Measurements from ENCODE around the gene RAB1B.
A peak's percentile ranks its signal among the peaks of the same experiment; 100 is the strongest.
"Not testable (repeated sequence)": the region's sequence is repeated elsewhere in the genome, so short reads cannot be mapped to it uniquely, and the experiment has no call there.

Gene RAB1B

DNA sequence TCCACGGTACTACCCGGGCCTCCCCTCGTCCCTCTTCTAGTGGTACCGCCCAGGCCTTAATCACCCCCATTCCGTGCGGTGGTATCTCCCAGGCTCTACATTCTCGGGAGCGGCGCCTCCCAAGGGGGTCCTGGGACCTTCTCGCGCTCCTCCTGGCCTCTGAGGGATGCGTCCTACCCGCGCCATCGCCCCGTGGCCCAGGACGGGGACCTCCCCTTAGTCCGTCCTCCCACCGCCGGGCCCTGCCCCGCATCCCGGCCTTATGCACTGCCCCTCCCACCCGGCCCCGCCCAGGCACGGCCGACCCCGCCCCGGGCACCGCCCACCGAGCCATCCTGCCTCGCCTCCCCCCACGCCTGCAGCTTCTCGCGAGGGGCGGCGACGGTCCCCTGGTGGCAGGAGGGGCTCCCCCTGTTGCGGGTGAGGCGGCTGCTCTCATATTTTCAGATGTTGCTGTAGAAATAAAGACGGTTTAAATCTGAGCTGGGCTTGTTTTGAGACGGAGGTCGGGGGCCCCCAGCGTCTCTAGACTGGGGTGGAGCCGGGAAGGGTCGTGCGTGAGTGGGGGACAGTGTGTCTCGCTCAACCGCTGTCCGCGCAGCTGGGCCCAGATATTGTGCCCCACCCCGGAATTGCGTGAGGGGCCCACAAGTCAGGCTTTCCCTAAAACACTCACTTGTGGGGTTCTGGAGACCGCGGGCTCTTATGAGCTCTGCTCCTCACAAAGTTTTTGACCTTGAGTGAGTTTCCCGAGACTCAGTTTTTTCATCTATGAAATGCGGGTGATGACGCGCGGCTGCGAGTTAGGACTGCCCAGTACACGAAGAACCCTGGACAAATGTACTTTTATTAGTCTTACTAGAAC is 828 bp upstream of the RAB1B start:
- peak overlapping the region; percentile 93 for H3K4me3 ChIP-seq (ENCODE audit: low read length)
- no peaks in the 10 kb centered on the region for H3K9me3 ChIP-seq (ENCODE audit: control insufficient read depth, low read length)
- peak; percentile 95 for DNase-seq (ENCODE audit: low read depth)
- H3K27me3 ChIP-seq (replicated peaks; ENCODE audit: control insufficient read depth, insufficient read depth, low read length) = no peaks in the 10 kb centered on the region
- H3K9ac ChIP-seq (ENCODE audit: low read length) = peak overlapping the region; percentile 97
- peaks cover 42% of the 10 kb centered on the region for H3K36me3 ChIP-seq (ENCODE audit: control insufficient read depth, insufficient read depth, low read length, severe bottlenecking)
- peaks cover 20% of the 10 kb centered on the region for H3K4me1 ChIP-seq (ENCODE audit: control insufficient read depth, insufficient read depth, low read length)

DNA sequence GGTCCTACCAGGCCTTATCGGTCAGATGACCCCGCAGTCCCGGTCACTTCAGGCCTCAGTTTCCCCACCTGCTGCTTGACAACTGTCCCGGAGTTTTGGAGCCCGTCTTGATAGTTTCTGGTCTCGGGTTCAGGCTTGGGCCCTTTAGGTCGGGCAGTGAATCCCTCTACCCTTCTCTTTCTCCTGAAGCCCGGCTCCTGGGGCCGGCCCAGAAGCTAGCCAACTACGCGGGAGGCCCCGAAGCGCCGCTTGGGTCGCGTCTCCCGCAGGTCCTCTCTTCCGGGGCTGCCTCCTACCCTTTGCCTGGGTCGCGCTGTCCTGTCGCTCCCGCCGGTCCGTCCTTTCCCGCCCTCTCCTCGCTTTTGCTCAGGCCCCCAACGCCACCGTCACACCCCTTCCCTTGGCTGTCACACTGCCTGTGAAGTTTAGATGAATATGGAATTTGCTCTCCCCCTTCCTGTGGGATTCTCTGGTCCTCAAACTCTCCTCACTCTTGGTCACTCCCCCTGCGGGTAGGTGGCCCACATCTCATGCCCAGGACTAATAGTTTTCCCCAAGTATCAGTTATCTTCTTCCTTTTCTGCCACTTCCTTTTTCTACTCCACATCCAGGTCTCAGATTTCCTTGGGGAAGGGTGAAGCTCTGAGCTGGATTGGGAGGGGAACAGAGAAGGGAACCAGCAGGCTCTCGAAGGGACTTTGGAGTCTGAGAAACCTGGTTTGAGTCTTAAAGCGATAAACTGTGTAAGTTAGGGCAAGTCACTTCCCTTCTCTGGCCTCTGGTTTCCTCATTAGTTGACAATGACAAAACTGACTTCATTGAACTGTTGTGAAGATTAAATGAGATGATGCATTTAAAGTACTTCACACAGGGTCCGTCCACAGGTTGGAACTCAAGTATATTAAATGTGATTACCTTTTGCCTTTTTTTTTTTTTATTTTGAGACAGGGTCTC is 790 bp downstream of the RAB1B start:
- Histone ChIP-seq H3K27me3 (replicated peaks; ENCODE audit: control insufficient read depth, insufficient read depth, low read length) (no peaks in the 10 kb centered on the region), H3K9me3 (ENCODE audit: control insufficient read depth, low read length) (no peaks in the 10 kb centered on the region), H3K36me3 (ENCODE audit: control insufficient read depth, insufficient read depth, low read length, severe bottlenecking) (peaks cover 43% of the 10 kb centered on the region), H3K4me3 (ENCODE audit: low read length) (peak overlapping the region; percentile 93), H3K9ac (ENCODE audit: low read length) (peak overlapping the region; percentile 97), H3K4me1 (ENCODE audit: control insufficient read depth, insufficient read depth, low read length) (peaks cover 20% of the 10 kb centered on the region)
- DNase-seq (ENCODE audit: low read depth) = peak; percentile 68

DNA sequence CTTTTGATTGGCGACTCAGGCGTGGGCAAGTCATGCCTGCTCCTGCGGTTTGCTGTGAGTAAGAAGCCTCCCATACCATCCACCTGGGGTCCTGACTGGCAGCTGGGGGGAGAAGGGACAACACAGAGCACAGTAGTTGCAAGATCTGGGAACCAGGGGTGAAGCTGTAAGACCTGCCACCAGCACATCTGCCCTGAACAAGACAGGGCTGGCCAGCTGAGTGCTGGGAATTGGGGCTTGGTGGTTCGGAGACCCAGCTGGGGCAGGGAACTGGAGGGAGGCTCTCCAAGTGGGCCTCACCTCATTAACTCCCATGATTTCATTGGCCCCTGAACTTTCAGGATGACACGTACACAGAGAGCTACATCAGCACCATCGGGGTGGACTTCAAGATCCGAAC is 3.4 kb downstream of the RAB1B start:
- H3K9me3 ChIP-seq (ENCODE audit: control insufficient read depth, low read length) = no peaks in the 10 kb centered on the region
- peaks cover 15% of the 10 kb centered on the region for H3K4me1 ChIP-seq (ENCODE audit: control insufficient read depth, insufficient read depth, low read length)
- no peaks in the 10 kb centered on the region for H3K27me3 ChIP-seq (replicated peaks; ENCODE audit: control insufficient read depth, insufficient read depth, low read length)
- no peak overlapping the region for H3K9ac ChIP-seq (ENCODE audit: low read length)
- DNase-seq (ENCODE audit: low read depth) = no peak
- H3K36me3 ChIP-seq (ENCODE audit: control insufficient read depth, insufficient read depth, low read length, severe bottlenecking) = peaks cover 48% of the 10 kb centered on the region
- no peak overlapping the region for H3K4me3 ChIP-seq (ENCODE audit: low read length)

DNA sequence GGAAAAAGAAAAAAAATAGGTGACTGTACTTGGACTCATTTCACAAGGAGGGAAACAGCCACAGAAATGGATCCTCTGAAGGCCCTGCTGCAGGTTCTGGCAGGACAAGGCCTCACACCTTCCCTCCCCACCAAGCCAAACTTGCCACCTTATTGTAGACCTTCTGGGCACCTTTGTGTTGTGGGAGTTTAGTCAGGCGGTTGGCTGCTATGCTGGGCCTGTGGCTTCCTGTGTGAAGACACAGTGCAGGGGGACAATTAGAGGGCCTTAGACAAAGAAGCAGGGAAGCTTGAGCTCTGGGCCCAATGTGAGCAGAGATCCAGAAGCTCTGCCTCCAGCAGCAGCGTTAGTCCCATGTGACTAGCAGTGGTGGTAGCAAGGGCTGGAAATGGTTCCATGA is 4.2 kb downstream of the RAB1B start:
- peaks cover 12% of the 10 kb centered on the region for H3K4me1 ChIP-seq (ENCODE audit: control insufficient read depth, insufficient read depth, low read length)
- peaks cover 48% of the 10 kb centered on the region for H3K36me3 ChIP-seq (ENCODE audit: control insufficient read depth, insufficient read depth, low read length, severe bottlenecking)
- DNase-seq (ENCODE audit: low read depth) = no peak
- no peak overlapping the region for H3K4me3 ChIP-seq (ENCODE audit: low read length)
- H3K9me3 ChIP-seq (ENCODE audit: control insufficient read depth, low read length) = no peaks in the 10 kb centered on the region
- H3K27me3 ChIP-seq (replicated peaks; ENCODE audit: control insufficient read depth, insufficient read depth, low read length) = no peaks in the 10 kb centered on the region
- no peak overlapping the region for H3K9ac ChIP-seq (ENCODE audit: low read length)

DNA sequence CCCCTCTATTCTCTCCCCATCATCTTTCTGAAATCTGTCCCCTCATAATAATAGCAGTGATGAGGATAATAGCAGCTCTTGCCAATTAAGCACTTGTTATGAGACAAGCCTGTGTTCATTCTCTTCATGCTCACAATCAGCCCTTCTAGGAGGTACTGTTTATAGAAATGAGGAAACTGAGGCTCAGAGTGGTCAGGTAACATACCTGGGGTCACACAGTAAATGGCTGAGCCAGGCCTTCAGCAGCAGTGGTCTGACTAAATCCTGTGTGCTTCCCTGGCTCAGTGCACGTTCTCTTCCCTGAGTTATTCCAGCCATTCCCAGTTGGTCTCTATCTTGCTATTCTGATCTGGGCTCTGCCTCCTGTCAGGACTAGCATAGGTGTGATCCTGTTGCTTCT is 5.8 kb downstream of the RAB1B start:
- Histone ChIP-seq H3K9ac (ENCODE audit: low read length) (no peak overlapping the region), H3K4me3 (ENCODE audit: low read length) (no peak overlapping the region), H3K9me3 (ENCODE audit: control insufficient read depth, low read length) (no peaks in the 10 kb centered on the region), H3K36me3 (ENCODE audit: control insufficient read depth, insufficient read depth, low read length, severe bottlenecking) (peaks cover 48% of the 10 kb centered on the region), H3K27me3 (replicated peaks; ENCODE audit: control insufficient read depth, insufficient read depth, low read length) (no peaks in the 10 kb centered on the region), H3K4me1 (ENCODE audit: control insufficient read depth, insufficient read depth, low read length) (peaks cover 10% of the 10 kb centered on the region)
- no peak for DNase-seq (ENCODE audit: low read depth)

DNA sequence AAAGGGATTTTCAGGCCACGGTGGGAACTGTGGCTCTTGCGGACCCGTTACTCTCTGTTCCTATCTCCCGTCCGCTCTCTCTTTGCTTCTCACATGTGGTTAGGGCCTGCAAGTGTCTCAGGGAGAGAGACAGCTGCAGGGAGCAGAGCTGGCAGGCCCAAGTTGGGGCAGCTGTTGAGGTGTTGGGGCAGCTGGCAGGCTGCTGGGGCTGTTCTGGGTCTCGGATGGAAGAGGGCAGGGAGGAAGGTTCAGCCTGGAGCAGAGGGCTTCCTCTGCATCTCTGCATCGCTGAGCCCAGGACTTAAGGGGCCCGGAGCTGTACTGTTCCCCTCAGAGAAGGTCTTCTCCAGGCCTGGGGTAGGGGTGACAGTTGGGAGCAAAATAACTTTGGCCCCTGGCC is 7.0 kb downstream of the RAB1B start:
- no peak overlapping the region for H3K9ac ChIP-seq (ENCODE audit: low read length)
- H3K27me3 ChIP-seq (replicated peaks; ENCODE audit: control insufficient read depth, insufficient read depth, low read length) = no peaks in the 10 kb centered on the region
- no peaks in the 10 kb centered on the region for H3K9me3 ChIP-seq (ENCODE audit: control insufficient read depth, low read length)
- H3K4me1 ChIP-seq (ENCODE audit: control insufficient read depth, insufficient read depth, low read length) = peaks cover 4% of the 10 kb centered on the region
- DNase-seq (ENCODE audit: low read depth) = no peak
- peaks cover 48% of the 10 kb centered on the region for H3K36me3 ChIP-seq (ENCODE audit: control insufficient read depth, insufficient read depth, low read length, severe bottlenecking)
- H3K4me3 ChIP-seq (ENCODE audit: low read length) = no peak overlapping the region

- H3K36me3 ChIP-seq (ENCODE audit: control insufficient read depth, insufficient read depth, low read length, severe bottlenecking) = peaks cover 48% of the 10 kb centered on the region
- no peak for DNase-seq (ENCODE audit: low read depth)
Observed at GRCh38 chr11:66275984-66276612, 7.7 kb downstream of the RAB1B start.

GRCh38 chr11:66276619-66277018 is 8.2 kb downstream of the RAB1B start:
- not testable (repeated sequence) for H3K4me1 ChIP-seq (ENCODE audit: control insufficient read depth, insufficient read depth, low read length); H3K27me3 ChIP-seq (replicated peaks; ENCODE audit: control insufficient read depth, insufficient read depth, low read length); H3K4me3 ChIP-seq (ENCODE audit: low read length); DNase-seq (ENCODE audit: low read depth); H3K9ac ChIP-seq (ENCODE audit: low read length); H3K9me3 ChIP-seq (ENCODE audit: control insufficient read depth, low read length)
- H3K36me3 ChIP-seq (ENCODE audit: control insufficient read depth, insufficient read depth, low read length, severe bottlenecking) = peaks cover 47% of the 10 kb centered on the region

More at GRCh38 chr11:66275984-66276612, 7.7 kb downstream of the RAB1B start:
- Histone ChIP-seq H3K9ac (ENCODE audit: low read length) (no peak overlapping the region), H3K9me3 (ENCODE audit: control insufficient read depth, low read length) (no peaks in the 10 kb centered on the region), H3K4me3 (ENCODE audit: low read length) (no peak overlapping the region), H3K4me1 (ENCODE audit: control insufficient read depth, insufficient read depth, low read length) (peaks cover 4% of the 10 kb centered on the region), H3K27me3 (replicated peaks; ENCODE audit: control insufficient read depth, insufficient read depth, low read length) (no peaks in the 10 kb centered on the region)

- H3K4me3 ChIP-seq (ENCODE audit: low read length) = not testable (repeated sequence)
Observed at GRCh38 chr11:66277064-66277463, 8.6 kb downstream of the RAB1B start.

DNA sequence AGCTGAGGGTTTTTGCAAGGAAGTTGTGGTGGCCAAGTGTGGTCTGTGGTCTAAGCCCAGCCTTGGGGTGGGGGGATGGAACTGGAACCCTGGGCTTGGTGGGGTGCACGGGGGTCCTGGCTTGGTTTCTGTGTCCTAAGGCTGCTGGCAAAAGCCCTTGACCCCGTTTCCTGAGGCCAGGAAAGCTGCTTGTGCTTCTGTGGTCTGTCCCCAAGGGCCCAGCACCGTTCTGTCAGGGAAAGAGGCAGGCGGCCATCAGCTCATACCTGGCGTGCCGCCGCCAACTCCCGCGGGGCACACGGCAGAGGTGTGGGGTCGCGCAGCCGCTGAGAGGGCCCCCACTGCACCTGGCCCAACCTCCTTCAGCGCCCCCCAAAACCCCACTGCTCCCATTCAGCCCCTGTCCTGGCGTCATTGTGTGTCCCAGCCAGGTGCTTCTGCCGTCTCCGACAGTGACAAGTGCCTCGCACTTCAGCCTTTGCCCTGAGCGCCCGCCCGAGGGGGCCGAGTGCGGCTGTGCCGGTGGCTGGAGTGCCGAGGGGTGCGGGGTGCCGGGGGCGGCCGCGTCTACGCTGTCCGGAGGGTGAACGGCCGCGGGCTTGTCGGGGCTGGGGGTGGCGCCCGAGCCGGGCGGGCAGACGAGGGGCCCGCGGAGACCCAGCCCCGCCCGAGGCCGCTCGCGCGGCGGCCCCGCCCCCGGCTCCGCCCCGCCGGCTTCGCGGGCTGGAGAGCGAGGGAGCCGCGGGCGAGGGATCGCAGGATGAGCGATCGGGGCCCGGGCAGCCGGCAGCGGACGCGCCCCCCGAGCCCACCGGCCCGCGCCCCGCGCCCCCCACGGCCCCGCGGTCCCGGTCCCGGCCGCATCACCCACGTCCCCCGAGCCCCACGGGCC is 9.3 kb downstream of the RAB1B start, which contains the start of gene CNIH2:
Gene CNIH2 (plus strand): TSS at position 705 of the 892 bp plus-strand sequence. CDS start 282 bp downstream, outside the sequence.
- Histone ChIP-seq H3K9ac (ENCODE audit: low read length) (no peak within 1 kb of the TSS), H3K36me3 (ENCODE audit: control insufficient read depth, insufficient read depth, low read length, severe bottlenecking) (peaks cover 36% of the 10 kb centered on the region), H3K27me3 (replicated peaks; ENCODE audit: control insufficient read depth, insufficient read depth, low read length) (no peaks in the 10 kb centered on the region), H3K4me1 (ENCODE audit: control insufficient read depth, insufficient read depth, low read length) (peaks cover 4% of the 10 kb centered on the region), H3K9me3 (ENCODE audit: control insufficient read depth, low read length) (no peaks in the 10 kb centered on the region), H3K4me3 (ENCODE audit: low read length) (peak within 1 kb of the TSS; percentile 47)
- peak; percentile 68 for DNase-seq (ENCODE audit: low read depth)

More at GRCh38 chr11:66277064-66277463, 8.6 kb downstream of the RAB1B start:
- not testable (repeated sequence) for H3K9me3 ChIP-seq (ENCODE audit: control insufficient read depth, low read length); H3K27me3 ChIP-seq (replicated peaks; ENCODE audit: control insufficient read depth, insufficient read depth, low read length); H3K9ac ChIP-seq (ENCODE audit: low read length); DNase-seq (ENCODE audit: low read depth); H3K4me1 ChIP-seq (ENCODE audit: control insufficient read depth, insufficient read depth, low read length)
- H3K36me3 ChIP-seq (ENCODE audit: control insufficient read depth, insufficient read depth, low read length, severe bottlenecking) = peaks cover 43% of the 10 kb centered on the region

Data from adipocyte (in vitro differentiated cells).